Measurements from ENCODE around the gene PICK1.

DNA sequence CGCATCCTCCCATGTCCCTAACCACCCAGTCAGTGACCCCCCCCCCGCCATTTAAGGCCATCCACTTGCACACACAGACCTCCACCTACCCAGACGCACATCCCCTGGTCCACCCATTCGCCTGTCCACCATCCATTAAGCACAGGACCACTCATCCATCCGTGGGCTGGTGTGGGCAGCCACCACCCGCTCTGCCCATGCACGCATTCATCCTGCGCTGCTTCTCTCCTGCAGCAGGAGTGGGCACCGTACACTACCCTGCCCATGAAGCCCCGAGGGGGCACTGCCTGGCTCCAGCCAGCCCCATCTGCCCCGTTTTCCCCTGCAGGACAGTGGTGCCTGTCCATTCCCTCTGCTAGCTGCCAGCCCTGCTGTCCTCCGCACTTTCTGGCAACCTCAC, 30.7 kb downstream of the PICK1 start:
- TF ChIP-seq, protein P1, sequence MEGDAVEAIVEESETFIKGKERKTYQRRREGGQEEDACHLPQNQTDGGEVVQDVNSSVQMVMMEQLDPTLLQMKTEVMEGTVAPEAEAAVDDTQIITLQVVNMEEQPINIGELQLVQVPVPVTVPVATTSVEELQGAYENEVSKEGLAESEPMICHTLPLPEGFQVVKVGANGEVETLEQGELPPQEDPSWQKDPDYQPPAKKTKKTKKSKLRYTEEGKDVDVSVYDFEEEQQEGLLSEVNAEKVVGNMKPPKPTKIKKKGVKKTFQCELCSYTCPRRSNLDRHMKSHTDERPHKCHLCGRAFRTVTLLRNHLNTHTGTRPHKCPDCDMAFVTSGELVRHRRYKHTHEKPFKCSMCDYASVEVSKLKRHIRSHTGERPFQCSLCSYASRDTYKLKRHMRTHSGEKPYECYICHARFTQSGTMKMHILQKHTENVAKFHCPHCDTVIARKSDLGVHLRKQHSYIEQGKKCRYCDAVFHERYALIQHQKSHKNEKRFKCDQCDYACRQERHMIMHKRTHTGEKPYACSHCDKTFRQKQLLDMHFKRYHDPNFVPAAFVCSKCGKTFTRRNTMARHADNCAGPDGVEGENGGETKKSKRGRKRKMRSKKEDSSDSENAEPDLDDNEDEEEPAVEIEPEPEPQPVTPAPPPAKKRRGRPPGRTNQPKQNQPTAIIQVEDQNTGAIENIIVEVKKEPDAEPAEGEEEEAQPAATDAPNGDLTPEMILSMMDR (conservative IDR thresholded peaks at IDR 0.05 in 1 of 2, IDR thresholded peaks at IDR 0.05 in 1 of 2; ENCODE audit: low read depth in 1 of 2, low read length in 2 of 2): no peak
- TF ChIP-seq EZH2 (IDR thresholded peaks at IDR 0.05; ENCODE audit: low read length, missing control alignments): no peak

Data from fibroblast of lung (primary cell).